GM10248 (cell line): ENCODE results near the gene ERG.

Experiments
- CTCF ChIA-PET: fragments of 300-600 bp; sonication (Branson Sonifier 250); formaldehyde crosslinking; extraction: SDS; loops from one replicate; lab custom pipeline; 2021; ENCODE audit warnings: antibody characterized with exemption; lab: Yijun Ruan, JAX
- POLR2A ChIA-PET: fragments of 350-650 bp; sonication (Branson Sonifier 250); formaldehyde crosslinking; extraction: SDS; loops from one replicate; lab custom pipeline; 2020; ENCODE audit warnings: antibody characterized with exemption; lab: Yijun Ruan, JAX
- DNase-seq: peaks from one replicate; pipeline ENCODE4 v3.0.0; 2012; ENCODE audit errors: extremely low spot score
- TF ChIP-seq, protein P1 (sequence below): IDR thresholded peaks from 2 replicates; pipeline ENCODE4 v1.5.1; 2012; ENCODE audit warnings: mild to moderate bottlenecking, low read depth; ENCODE audit errors: extremely low read depth, missing control alignments, control extremely low read depth

ERG gene

DNA sequence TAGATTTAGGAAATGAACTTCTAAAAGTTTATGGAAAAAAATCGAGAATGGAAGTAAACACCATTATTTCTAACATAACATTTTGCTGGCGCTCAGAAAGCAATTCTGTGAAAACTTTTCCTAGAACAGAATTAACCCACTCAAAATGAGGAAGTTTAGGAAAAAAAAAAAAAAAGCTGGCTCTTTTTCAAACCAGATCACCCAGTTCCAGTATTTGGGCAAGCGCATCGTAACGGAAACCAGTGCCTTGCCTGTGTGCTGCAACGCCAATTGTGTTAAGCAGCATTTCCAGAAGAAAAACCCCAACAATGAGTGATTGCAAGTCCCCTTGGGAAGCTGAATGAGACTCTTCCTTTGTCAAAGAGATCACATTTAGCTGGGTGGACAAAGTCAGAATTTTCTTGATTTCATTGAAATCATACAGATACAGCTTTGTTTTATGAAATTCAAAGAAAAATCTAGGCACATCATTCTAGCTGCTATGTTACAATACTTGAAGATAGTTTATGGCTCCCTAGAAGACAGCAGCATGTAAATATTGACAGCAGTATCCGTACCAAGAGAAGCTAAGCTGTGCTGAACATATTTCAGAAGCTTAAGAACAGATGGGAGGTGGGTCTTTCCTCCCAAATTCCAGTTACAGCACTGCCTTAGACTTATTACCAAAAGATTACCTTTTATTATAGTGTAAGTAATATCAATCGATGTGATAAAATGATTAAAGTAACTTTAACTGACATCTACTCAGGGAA is 113.4 kb downstream of the ERG start:
- ChIA-PET POLR2A (no interaction called here), CTCF (interaction anchor here (1.0 to 1.6 kb wide), 2 partner anchors 11 to 17 kb away, joined by 3 to 4 read pairs; no protein-coding TSS in a partner anchor)
- DNase-seq, result no peak
- TF ChIP-seq, protein P1, sequence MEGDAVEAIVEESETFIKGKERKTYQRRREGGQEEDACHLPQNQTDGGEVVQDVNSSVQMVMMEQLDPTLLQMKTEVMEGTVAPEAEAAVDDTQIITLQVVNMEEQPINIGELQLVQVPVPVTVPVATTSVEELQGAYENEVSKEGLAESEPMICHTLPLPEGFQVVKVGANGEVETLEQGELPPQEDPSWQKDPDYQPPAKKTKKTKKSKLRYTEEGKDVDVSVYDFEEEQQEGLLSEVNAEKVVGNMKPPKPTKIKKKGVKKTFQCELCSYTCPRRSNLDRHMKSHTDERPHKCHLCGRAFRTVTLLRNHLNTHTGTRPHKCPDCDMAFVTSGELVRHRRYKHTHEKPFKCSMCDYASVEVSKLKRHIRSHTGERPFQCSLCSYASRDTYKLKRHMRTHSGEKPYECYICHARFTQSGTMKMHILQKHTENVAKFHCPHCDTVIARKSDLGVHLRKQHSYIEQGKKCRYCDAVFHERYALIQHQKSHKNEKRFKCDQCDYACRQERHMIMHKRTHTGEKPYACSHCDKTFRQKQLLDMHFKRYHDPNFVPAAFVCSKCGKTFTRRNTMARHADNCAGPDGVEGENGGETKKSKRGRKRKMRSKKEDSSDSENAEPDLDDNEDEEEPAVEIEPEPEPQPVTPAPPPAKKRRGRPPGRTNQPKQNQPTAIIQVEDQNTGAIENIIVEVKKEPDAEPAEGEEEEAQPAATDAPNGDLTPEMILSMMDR, result no peak

DNA sequence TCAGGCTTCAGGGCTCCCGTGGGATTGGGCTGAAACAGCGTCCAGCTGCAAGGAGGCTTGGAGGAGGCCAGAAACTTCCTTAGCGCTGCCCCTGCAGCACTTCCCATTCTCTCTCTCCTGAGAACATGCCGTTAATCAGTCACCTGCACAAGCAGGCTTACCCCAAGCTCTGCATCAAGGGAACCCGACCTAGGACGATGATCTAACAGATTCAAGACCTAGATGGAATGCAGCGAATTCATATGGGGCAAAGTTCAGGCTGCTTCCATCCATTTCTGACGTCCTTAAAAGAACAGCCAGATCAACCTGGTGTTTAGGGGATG is 114.1 kb downstream of the ERG start:
- DNase-seq, result no peak
- ChIA-PET CTCF (interaction anchor here (1.6 kb wide), 1 partner anchor 11 kb away, joined by 4 read pairs; no protein-coding TSS in a partner anchor), POLR2A (no interaction called here)
- TF ChIP-seq, protein P1, result no peak

DNA sequence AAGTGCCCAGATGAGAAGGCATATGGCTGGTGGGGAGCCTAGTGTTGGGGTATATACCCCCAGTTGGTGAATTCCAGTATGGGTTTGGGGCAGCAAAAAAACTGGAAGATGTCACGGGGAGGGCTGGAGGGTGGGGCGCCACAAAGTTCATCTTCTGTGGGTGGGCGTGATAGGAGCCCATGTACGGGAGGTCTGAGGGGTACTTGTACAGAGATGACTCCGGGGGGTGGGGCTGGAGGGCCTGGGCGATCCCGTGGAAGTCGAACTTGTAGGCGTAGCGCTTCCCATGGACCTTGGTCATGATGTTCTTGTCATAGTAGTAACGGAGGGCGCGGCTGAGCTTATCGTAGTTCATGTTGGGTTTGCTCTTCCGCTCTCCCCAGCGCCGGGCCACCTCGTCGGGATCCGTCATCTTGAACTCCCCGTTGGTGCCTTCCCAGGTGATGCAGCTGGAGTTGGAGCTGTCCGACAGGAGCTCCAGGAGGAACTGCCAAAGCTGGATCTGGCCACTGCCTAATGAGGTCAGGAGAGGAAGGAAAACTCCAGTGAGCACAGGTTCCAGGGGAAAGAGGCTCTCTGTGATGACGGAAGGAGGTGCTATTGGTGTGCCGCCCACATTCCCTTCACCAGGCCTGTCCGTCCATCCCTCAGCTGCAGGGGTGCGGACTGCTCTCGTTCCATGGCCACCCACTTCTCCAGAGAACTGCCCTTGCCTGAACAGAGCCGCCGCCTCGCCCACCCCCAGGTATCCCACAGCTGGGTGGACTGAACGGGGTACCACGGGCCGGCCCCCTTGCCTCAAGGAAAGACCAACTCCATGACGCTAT is 114.7 kb downstream of the ERG start:
- DNase-seq, result no peak
- ChIA-PET CTCF (interaction anchor here (1.6 kb wide), 1 partner anchor 12 kb away, joined by 4 read pairs; no protein-coding TSS in a partner anchor), POLR2A (no interaction called here)
- TF ChIP-seq, protein P1, result no peak

DNA sequence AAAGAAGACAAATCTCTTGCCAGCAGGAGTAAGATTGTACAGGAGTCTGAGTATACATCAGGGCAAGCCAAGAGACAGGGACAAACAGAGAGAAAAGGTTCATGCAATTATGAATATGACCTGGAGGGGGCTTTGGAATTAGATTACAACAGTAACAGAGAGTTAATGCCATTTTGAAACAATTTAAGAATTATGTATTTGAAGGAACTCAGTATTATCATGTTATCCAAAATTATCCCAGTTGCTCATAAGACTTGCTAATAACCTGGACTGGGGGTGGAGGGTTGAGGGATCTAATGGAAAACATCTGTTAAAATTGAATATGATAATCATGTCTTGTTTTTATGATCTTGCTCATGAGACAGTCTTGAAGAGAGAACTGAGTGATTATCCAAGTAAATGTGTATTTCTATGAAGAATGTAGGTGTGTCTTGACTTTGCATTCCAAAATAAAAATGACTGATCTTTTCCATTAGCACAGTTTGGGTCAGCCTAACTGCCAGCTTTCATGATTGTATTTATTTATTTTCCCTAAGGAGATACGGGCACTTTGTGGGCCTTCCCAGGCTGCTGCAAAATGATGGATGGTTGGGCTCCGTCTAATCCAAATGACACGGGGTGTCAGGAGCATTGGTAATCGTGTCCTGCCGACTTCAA is 117.7 kb downstream of the ERG start:
- TF ChIP-seq, protein P1, result no peak
- DNase-seq, result no peak
- ChIA-PET POLR2A (no interaction called here), CTCF (interaction anchor here (0.9 kb wide), 1 partner anchor 30 kb away, joined by 3 read pairs; no protein-coding TSS in a partner anchor)

DNA sequence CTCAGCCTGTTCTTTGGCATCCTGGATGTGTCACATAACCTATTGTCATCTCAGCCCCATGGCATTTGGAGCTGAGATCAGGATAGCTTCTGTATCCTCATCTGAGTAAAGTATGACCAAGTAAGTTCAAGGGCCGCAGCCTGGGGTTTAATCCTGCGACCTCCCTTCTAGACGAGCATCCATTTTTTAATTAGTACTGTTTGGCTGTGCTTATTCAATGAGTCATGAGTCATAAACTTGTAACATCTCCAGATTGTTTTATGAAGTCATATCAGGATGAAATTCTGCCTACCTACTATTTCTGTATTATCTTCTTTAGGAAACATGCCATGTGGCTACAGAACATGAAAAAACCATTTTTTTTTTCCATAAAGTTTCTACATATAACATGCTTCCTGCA is 119.1 kb downstream of the ERG start:
- TF ChIP-seq, protein P1, result no peak
- no peak for DNase-seq
- ChIA-PET CTCF (interaction anchor here (1.4 kb wide), 1 partner anchor 246 kb away, joined by 3 read pairs; no protein-coding TSS in a partner anchor), POLR2A (no interaction called here)
